OCI-LY1 (cell line): ENCODE data around the gene FRA10AC1.

Source experiments
- CTCF ChIP-seq: fragments of 200-600 bp; sonication (generic), shearing (Covaris generic); IDR thresholded peaks from 2 replicates; pipeline ENCODE4 v1.5.1; 2017; ENCODE audit warnings: mild to moderate bottlenecking, antibody characterized with exemption, low read length, moderate library complexity, mixed read lengths
- EZH2 ChIP-seq: fragments of 200-600 bp; sonication (generic), shearing (Covaris generic); IDR thresholded peaks from 2 replicates; pipeline ENCODE4 v1.8.0; 2017; ENCODE audit warnings: borderline replicate concordance, mixed run types, mild to moderate bottlenecking, antibody characterized with exemption, low read length, moderate library complexity, mixed read lengths

DNA sequence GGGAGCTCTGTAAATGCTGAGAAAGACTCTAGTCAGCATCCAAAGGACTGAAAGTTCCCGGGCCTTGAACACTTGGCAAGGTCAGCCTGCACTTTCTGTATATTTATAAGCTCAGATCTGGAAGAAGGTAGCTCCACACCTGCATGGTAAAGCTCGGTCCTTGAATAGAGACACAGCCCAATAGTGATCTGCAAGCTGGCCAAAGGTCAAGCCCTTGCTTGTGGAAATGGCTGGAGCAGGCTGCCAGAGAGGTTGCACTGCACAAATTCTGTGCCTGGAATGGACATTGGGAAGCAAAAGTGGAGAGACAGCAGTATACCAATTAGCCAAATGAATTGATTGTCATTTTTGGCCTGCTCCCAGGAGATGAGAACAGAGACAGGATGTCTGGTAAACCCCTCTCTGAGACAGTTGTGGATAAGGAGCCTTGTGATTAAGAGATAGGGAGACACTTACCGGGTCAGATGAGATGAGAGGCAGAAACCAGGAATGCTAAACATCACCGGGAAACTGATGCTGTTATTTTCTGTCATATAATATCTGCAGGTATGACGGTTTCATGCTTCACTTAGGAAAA is 8.0 kb upstream of the FRA10AC1 start:
- TF ChIP-seq CTCF (no peak), EZH2 (no peak)
